ENCODE data around the gene TTLL12.

The TTLL12 gene

GRCh38 chr22:43198126-43198525 lies 11.2 kb upstream of the TTLL12 start:
- no peak for DNase-seq

- no peak for DNase-seq
These were observed 10.5 kb upstream of the TTLL12 start for GRCh38 chr22:43197271-43197941.

- DNase-seq, result no peak
These were observed 4.9 kb upstream of the TTLL12 start for GRCh38 chr22:43191831-43192230.

- no peak for DNase-seq
These were observed 2.1 kb upstream of the TTLL12 start for GRCh38 chr22:43188829-43189545.

- peak; percentile 90 for DNase-seq
These were observed 501 bp upstream of the TTLL12 start for GRCh38 chr22:43187171-43188099.

- DNase-seq, result peak; percentile 17
These were observed 1.1 kb downstream of the TTLL12 start for GRCh38 chr22:43185860-43186261.

GRCh38 chr22:43183496-43184277 lies 3.2 kb downstream of the TTLL12 start:
- no peak for DNase-seq

GRCh38 chr22:43182726-43183125 lies 4.2 kb downstream of the TTLL12 start:
- no peak for DNase-seq

- no peak for DNase-seq
These were observed 4.8 kb downstream of the TTLL12 start for GRCh38 chr22:43182118-43182517.

- DNase-seq, result no peak
These were observed 5.4 kb downstream of the TTLL12 start for GRCh38 chr22:43181321-43182076.

- no peak for DNase-seq
These were observed 6.3 kb downstream of the TTLL12 start for GRCh38 chr22:43180670-43181069.

GRCh38 chr22:43179911-43180195 lies 7.1 kb downstream of the TTLL12 start:
- DNase-seq, result no peak

- DNase-seq, result no peak
These were observed 7.6 kb downstream of the TTLL12 start for GRCh38 chr22:43179146-43179910.

- DNase-seq, result no peak
These were observed 9.5 kb downstream of the TTLL12 start for GRCh38 chr22:43177479-43177878.

GRCh38 chr22:43176090-43176489 lies 10.8 kb downstream of the TTLL12 start:
- no peak for DNase-seq

- peak; percentile 23 for DNase-seq
These were observed 11.9 kb downstream of the TTLL12 start for GRCh38 chr22:43174941-43175531.

- no peak for DNase-seq
These were observed 12.8 kb downstream of the TTLL12 start for GRCh38 chr22:43173976-43174720.

- DNase-seq, result no peak
These were observed 13.4 kb downstream of the TTLL12 start for GRCh38 chr22:43173566-43173965.

- DNase-seq, result no peak
These were observed 14.7 kb downstream of the TTLL12 start for GRCh38 chr22:43172191-43172590.

GRCh38 chr22:43171607-43172006 lies 15.3 kb downstream of the TTLL12 start:
- DNase-seq, result no peak
